GM20431 (cell line): Measurements from ENCODE around the gene KAZN.

ENCODE experiments used
- in situ Hi-C: fragments of 300-500 bp; cut with MseI, MboI; formaldehyde crosslinking; loops from one replicate; pipeline ENCODE4 v1.15.0; 2020; ENCODE audit warnings: low sequenced_read_pairs; ENCODE audit not compliant: unreplicated experiment

The KAZN gene

GRCh38 chr1:15148004-15148403 is 549.5 kb downstream of the KAZN start:
- in situ Hi-C loops: no loop called here

- in situ Hi-C loops: no loop called here
Observed at GRCh38 chr1:15148475-15148874, 550.0 kb downstream of the KAZN start.

- in situ Hi-C loops: no loop called here
Observed at GRCh38 chr1:15148941-15149340, 550.5 kb downstream of the KAZN start.

- in situ Hi-C loops: no loop called here
Observed at GRCh38 chr1:15150376-15150775, 551.9 kb downstream of the KAZN start.

GRCh38 chr1:15151377-15151806 is 552.9 kb downstream of the KAZN start:
- in situ Hi-C loops: no loop called here

GRCh38 chr1:15151871-15152270 is 553.4 kb downstream of the KAZN start:
- in situ Hi-C loops: no loop called here

- in situ Hi-C loops: no loop called here
Observed at GRCh38 chr1:15152318-15153183, 554.1 kb downstream of the KAZN start.

GRCh38 chr1:15153184-15153841 is 554.8 kb downstream of the KAZN start, which contains the start of gene TMEM51:
Gene TMEM51, plus strand, starts transcription at chr1:15153747. Its CDS starts 61,341 bp downstream, at chr1:15215088.
- in situ Hi-C loops: no loop called here

- in situ Hi-C loops: no loop called here
Observed at GRCh38 chr1:15153842-15154479, 555.5 kb downstream of the KAZN start.

GRCh38 chr1:15154480-15155036 is 556.1 kb downstream of the KAZN start:
- in situ Hi-C loops: no loop called here

- in situ Hi-C loops: no loop called here
Observed at GRCh38 chr1:15155191-15155590, 556.7 kb downstream of the KAZN start.

GRCh38 chr1:15155888-15156741 is 557.6 kb downstream of the KAZN start:
- in situ Hi-C loops: no loop called here

GRCh38 chr1:15156807-15157380 is 558.4 kb downstream of the KAZN start:
- in situ Hi-C loops: no loop called here

GRCh38 chr1:15157524-15158399 is 559.3 kb downstream of the KAZN start:
- in situ Hi-C loops: no loop called here

GRCh38 chr1:15158506-15159165 is 560.2 kb downstream of the KAZN start:
- in situ Hi-C loops: no loop called here

- in situ Hi-C loops: no loop called here
Observed at GRCh38 chr1:15159166-15159555, 560.7 kb downstream of the KAZN start.

- in situ Hi-C loops: no loop called here
Observed at GRCh38 chr1:15160626-15161025, 562.1 kb downstream of the KAZN start.

- in situ Hi-C loops: no loop called here
Observed at GRCh38 chr1:15167386-15167785, 568.9 kb downstream of the KAZN start.
